NCI-H345 treated with DMSO at 0.1 percent for 48 hours (cell line): ENCODE data around the gene CIRBP.

Source experiments
- DNase-seq: peaks from one replicate; lab custom pipeline; 2025; ENCODE audit not compliant: unreplicated experiment; lab: John Stamatoyannopoulos, UW

The CIRBP gene

GRCh38 chr19:1266916-1267476 is 2.1 kb upstream of the CIRBP start:
- DNase-seq: peak; percentile 18

- no peak for DNase-seq
Observed at GRCh38 chr19:1267477-1268225, 1.5 kb upstream of the CIRBP start.

- no peak for DNase-seq
Observed at GRCh38 chr19:1268226-1269064, 687 bp upstream of the CIRBP start.

DNA sequence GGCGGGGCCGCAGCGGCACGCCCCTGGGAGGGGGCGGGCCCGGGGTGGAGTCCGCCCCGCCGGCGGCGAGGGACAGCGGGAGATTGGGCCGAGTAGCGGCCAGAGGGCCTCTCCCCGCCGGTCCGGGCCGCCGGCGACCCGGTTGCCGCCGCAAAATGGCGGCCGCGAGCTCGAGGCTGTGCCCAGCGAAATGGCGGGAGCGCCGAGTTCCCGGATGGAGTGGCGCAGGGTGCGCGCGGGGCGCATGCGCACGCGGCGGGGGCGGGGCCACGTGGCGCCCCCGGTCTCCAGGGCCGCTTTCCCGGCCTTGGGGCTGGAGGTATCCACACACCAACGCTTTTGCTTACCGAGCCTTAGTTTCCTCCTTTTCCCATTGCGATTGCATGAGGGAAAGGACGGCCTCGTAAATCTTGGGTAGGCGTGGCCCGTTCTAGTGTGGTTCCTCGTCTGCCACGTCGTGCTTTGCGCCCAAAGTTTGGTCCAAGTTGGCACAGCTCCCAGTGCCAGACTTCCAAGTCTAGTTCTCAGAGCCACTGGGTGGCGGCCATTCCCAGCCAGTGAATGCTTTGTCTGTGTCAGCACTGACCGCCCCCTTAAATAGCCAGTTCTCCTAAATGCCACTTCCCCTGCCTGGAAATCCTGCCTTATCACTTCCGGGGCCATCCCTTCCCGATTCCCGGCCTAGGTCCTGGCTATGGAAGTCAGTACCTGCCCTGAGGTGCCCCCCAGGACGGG is 513 bp downstream of the CIRBP start:
- DNase-seq: peak; percentile 85

GRCh38 chr19:1270213-1270853 is 1.2 kb downstream of the CIRBP start:
- DNase-seq: no peak

DNA sequence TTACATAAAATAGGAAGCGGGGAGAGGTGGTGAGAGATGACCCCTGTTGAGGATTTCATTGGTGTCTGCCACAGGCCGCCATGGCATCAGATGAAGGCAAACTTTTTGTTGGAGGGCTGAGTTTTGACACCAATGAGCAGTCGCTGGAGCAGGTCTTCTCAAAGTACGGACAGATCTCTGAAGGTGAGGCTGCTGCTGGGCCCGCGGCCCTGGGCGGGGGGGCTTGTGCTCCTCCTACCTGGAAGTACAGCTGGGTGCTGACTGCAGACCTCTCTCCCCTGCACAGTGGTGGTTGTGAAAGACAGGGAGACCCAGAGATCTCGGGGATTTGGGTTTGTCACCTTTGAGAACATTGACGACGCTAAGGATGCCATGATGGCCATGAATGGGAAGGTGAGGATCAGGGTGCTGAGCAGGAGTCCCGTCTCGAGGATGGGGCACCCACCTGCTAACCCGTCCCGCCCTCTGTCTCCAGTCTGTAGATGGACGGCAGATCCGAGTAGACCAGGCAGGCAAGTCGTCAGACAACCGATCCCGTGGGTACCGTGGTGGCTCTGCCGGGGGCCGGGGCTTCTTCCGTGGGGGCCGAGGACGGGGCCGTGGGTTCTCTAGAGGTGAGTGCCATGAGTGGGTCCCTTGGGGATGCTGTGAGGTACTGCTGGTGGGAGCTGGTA is 1.9 kb downstream of the CIRBP start:
- DNase-seq: no peak

DNA sequence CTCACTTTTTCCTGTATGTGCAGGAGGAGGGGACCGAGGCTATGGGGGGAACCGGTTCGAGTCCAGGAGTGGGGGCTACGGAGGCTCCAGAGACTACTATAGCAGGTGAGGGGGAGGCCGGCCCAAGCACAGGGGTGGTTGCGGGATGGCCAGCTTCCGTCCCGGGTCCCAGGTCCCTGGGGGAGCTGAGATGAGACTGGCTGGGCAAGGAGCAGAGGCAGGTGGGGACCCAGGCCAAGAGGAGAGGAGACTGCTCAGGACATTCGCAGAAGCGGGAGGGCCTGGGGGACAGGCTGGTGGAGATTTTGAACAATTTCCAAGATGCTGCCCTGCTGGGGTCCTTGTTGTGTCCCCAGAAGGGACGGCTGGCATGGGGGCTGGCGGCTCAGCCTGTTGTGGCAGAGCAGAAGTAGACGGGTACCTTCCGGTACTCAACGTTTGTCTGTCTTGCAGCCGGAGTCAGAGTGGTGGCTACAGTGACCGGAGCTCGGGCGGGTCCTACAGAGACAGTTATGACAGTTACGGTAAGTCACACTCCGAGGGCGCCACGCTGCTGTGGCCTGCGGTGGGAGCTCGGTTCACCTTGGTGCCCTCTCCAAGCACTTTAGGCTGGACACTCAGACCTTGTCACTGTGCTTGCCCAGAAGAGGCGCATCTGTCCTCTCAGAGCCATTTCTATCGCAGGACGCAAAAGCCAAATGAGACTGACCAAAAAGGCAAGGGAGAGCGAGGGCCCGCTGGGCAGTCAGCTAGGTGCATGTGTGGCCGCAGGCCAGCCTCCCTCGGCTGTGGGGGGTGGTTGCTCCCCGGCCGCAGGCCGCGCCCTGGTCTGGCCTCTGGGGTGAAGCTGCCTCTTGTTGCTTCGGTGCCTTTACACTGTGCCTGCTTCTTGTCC is 2.6 kb downstream of the CIRBP start:
- DNase-seq: no peak

GRCh38 chr19:1272423-1273262 is 3.5 kb downstream of the CIRBP start:
- DNase-seq: no peak

GRCh38 chr19:1273263-1274041 is 4.3 kb downstream of the CIRBP start:
- DNase-seq: no peak

DNA sequence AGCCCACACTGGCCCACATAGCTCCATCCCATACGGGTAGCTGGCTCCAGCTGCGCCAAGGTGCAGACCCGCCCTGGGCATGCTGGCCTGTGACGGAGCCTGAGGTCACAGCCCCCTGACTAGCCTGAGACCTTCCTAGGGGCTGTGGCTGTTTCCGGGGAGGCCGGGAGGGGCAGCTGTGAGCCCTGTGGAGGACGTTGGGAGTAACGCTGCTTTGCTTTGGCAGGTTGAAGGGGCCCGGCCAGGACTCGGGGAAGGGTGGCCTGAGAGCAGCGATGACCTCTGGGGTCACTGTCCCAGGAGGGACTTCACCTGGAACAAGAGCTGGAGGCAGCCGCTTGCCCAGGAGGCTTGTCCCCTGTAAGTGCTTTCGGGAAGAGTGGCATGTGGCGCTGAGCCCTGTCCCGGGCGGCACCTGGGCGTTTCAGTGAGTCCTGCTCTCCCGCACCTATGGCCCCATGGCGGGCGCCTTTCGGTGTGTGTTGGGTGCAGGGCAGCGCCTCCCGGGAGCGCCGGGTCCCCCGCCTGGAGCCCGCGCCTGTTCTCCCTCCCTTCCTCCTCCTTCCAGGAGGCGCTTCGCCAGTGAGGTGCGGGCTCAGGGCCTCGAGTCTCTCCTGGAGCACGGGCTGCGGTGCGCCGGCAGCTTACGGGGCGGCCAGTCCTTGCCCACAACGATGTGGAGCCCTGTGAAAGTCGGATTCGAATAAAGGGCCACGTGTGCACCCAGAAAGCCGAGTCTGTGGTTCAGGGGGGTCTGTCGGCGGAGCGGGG is 5.1 kb downstream of the CIRBP start:
- DNase-seq: no peak

DNA sequence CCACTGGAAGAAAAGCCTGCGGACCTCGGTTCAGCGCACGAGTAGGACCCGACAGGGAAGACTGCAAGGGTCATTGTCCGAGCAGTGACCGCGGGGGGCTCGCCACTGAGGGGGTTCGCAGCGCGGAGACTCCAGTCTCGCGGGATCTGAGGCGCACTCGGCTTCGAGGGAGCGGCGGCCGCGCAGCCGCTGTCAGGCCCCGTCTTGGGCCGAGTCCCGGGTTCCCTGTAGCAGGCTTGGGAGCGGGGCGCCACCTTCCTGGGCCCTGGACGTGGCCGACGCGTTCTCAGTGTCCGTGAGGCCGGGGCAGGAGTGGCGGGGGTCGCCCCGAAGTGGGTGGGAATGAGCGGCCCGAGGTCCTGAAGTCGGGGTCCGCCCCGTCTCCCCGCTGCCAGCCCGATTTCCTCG is 5.7 kb downstream of the CIRBP start:
- no peak for DNase-seq

DNA sequence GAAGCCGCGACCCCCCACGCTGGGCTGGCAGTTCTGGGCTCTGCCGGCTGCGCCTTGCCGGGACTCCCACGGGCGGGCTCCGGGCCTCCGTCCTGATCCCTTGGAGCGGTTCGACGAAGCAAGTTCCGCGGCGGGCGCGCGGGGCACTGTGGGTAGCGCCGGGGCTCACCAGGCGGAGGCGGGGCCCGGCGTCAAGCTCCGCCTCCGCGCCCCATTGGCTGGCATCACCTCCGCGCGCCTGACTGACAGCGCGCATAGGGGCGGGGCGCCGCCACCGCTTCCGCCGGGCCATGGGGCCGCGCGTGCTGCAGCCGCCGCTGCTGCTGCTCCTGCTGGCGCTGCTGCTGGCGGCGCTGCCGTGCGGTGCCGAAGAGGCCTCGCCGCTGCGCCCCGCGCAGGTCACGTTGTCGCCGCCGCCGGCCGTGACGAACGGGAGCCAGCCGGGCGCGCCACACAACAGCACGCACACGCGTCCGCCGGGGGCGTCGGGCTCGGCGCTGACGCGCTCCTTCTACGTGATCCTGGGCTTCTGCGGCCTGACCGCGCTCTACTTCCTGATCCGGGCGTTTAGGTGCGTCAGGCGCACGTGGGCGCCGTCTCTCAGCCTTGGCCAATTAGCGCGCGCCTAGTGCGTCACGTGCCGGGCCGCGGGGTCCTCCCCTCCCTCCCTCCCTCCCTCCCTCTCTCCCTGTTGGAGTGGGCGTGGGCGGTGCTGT is 6.3 kb downstream of the CIRBP start, which contains the start of gene FAM174C:
FAM174C (plus strand) TSS at position 271 of the 716 bp plus-strand sequence; CDS start at position 291, 20 bp downstream.
- DNase-seq: peak; percentile 91

DNA sequence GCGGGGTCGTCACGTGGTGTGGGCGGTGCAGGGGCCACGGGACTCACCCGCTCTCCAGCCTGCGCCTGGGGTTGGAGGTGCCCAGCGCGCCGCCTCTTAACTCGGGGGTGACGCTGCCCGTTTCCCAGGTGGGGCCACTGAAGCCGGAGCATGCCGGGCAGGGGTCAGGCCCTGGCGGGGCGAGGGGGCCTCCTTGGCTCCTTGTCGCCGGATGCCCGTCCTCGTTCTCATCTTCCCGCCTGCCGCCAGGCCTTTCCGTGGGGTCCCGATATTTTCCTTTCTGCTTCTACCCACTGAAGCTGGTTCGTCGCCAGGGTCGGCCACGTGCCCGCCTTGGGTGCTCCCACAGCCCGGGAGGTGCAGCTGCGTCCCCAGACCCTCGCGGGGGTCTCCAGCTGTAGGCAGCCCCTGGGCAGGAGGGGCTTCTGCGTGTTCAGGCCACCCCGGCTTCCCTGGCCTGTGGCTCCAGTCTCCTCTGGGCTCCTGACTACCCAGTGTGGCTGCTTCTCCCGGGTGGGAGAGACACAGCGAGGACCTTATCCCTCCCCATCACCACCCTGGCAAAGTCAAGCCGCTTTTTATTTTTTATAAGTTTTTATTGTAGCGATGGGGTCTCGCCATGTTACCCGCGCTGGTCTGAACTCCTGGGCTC is 7.0 kb downstream of the CIRBP start:
- no peak for DNase-seq

- no peak for DNase-seq
Observed at GRCh38 chr19:1276628-1277022, 7.5 kb downstream of the CIRBP start.

GRCh38 chr19:1277061-1277460 is 7.9 kb downstream of the CIRBP start:
- no peak for DNase-seq

- no peak for DNase-seq
Observed at GRCh38 chr19:1278074-1278473, 8.9 kb downstream of the CIRBP start.
